GM06990 (cell line): Measurements from ENCODE around the gene CD300LG.

Experiments
- DNase-seq: peaks from one replicate; pipeline ENCODE4 v3.0.0-alpha.2; 2011; ENCODE audit not compliant: insufficient read length; ENCODE audit errors: extremely low read depth
- H3K27me3 ChIP-seq: replicated peaks from 2 replicates; pipeline ENCODE4 v1.6.0; 2011; ENCODE audit warnings: low read length; ENCODE audit not compliant: control insufficient read depth, insufficient read depth
- H3K36me3 ChIP-seq: 2 replicates; pipeline ENCODE4 v1.5.1; 2011; ENCODE audit warnings: low read length; ENCODE audit not compliant: control insufficient read depth, insufficient read depth
- H3K4me3 ChIP-seq: replicated peaks from 2 replicates; pipeline ENCODE4 v1.5.1; 2011; ENCODE audit warnings: low read depth, mild to moderate bottlenecking, control low read depth, low read length
- CTCF ChIP-seq: IDR thresholded peaks from 2 replicates; pipeline ENCODE4 v1.5.1; 2011; ENCODE audit warnings: low read length, control low read depth, mild to moderate bottlenecking, inconsistent platforms; ENCODE audit not compliant: insufficient read depth, poor library complexity, severe bottlenecking

Gene CD300LG

GRCh38 chr17:43856141-43856540 lies 9.2 kb downstream of the CD300LG start:
- peaks cover 2% of the 10 kb centered on the region for H3K27me3 ChIP-seq
- no peak for TF ChIP-seq CTCF
- DNase-seq, result no peak

GRCh38 chr17:43857141-43857540 lies 10.2 kb downstream of the CD300LG start:
- H3K36me3 ChIP-seq, result no peaks in the 10 kb centered on the region
- no peak for TF ChIP-seq CTCF
- H3K4me3 ChIP-seq, result no peak overlapping the region
- DNase-seq, result no peak
- H3K27me3 ChIP-seq, result no peaks in the 10 kb centered on the region; the same call in none of the 2 replicates

More at GRCh38 chr17:43856141-43856540, 9.2 kb downstream of the CD300LG start:
- no peak overlapping the region for H3K4me3 ChIP-seq
- H3K36me3 ChIP-seq, result no peaks in the 10 kb centered on the region

- DNase-seq, result no peak
- no peaks in the 10 kb centered on the region for H3K36me3 ChIP-seq
- H3K4me3 ChIP-seq, result no peak overlapping the region
- H3K27me3 ChIP-seq, result no peaks in the 10 kb centered on the region; the same call in none of the 2 replicates
- TF ChIP-seq CTCF, result no peak
These were observed 11.1 kb downstream of the CD300LG start for GRCh38 chr17:43857957-43858600.

GRCh38 chr17:43860077-43860725 lies 13.2 kb downstream of the CD300LG start:
- no peak for DNase-seq
- Histone ChIP-seq H3K4me3 (no peak overlapping the region), H3K27me3 (peaks cover 1% of the 10 kb centered on the region), H3K36me3 (no peaks in the 10 kb centered on the region)
- no peak for TF ChIP-seq CTCF

GRCh38 chr17:43860927-43861622 lies 14.1 kb downstream of the CD300LG start:
- H3K4me3 ChIP-seq, result no peak overlapping the region
- H3K27me3 ChIP-seq, result peaks cover 3% of the 10 kb centered on the region
- no peak for DNase-seq
- no peaks in the 10 kb centered on the region for H3K36me3 ChIP-seq
- TF ChIP-seq CTCF, result no peak
